Left colon (tissue), 2 donors: Measurements from ENCODE around the gene ZSCAN5A. TPM values are rescaled to one million over a fixed set of nuclear protein-coding genes. Genes with fewer than 3 reads are reported as not detected.
"Not testable (repeated sequence)": the region's sequence is repeated elsewhere in the genome, so short reads cannot be mapped to it uniquely, and the experiment has no call there.

Experiments
- ATAC-seq: fragments of 200-7000 bp; cut with Tn5 transposase; one replicate; pipeline ENCODE4 v1.9.1; 2020; ENCODE audit warnings: mild to moderate bottlenecking, moderate library complexity
- DNase-seq, 2 donors: peaks; one replicate each; pipeline ENCODE4 v3.0.0-alpha.2; 2020
- intact Hi-C, 2 donors: fragments of 100-400 bp; cut with DNase I in 1 of 2; cut with micrococcal nuclease in 1 of 2; formaldehyde crosslinking; loops; one replicate each; pipeline versions ENCODE4 v1.11.2 to v1.14.0; 2022; cut with DNase I, micrococcal nuclease
- total RNA-seq, 2 donors: library from RNA; stranded (reverse); fragmentation: NEBNext Ultra II Directional; extraction: Animal tissue kit (Norgen Biotek cat#: 25700); gene quantifications; one replicate each; pipeline ENCODE4 v1.2.1, GENCODE V29; 2021
- donor health status: DM: no; HTN: no; CAD: no.
- donor health status: DM: yes; HTN: yes; CAD: no.

The ZSCAN5A gene
- total RNA-seq, 2 donors from 2014 or later = 9.4 to 19.6 TPM

DNA sequence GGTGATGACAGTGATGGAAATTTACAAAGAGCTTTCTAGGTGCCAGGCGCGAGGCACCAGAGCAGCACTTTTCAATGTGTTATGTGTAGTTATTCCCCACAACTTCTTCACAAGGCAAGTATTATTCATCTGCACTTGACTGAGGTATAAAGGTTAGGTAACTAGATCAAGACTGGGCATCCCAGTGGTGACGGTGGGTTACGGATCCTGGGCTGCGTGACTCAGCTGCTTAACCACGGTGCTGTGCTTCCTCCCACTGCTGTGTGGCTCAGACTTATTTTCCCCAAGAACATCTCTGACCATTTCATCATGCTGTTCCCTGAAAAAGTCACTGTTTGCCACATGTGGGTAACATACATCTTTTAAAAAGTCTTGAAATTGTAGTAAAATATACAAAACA lies 22.8 kb downstream of the ZSCAN5A start:
- intact Hi-C loops = no loop called here
- ATAC-seq (no peak), DNase-seq (no peak)

DNA sequence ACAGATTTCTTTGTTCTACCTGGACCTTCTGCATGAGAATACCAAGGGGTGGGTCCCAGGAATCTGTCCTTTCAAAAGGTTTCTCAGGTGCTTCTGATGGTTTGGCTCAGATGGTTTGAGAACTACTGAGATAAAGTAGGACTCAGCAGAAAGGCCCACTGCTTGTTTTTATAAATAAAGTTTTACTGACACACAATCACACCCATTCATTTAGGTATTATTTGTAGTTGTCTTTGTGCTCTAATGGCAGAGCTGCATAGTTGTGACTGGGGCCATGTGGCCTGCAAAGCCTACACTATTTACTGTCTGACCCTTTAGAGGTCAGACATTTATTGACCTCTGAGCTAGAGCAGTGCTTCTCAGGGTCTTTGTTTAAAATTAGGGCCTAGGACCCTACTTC lies 24.5 kb downstream of the ZSCAN5A start:
- intact Hi-C loops = no loop called here
- DNase-seq = no peak
- ATAC-seq = no peak

DNA sequence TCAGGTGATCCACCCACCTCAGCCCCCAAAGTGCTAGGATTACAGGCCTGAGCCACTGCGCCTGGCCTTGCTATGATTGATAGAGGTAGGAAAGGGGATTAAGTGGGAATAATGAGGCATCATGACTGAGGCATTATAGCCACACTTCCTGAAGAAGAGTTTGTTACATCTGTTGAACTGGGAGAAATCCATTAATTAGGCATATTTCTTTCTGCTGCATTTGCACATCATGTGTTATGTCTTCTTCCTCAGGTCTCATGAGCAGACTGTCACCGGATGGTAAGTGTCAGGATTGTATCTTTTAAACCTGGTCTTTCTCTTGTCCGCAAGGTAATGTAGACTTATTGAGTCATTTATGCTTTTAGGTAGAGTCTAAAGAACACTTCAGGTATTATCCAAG lies 29.9 kb downstream of the ZSCAN5A start:
- DNase-seq = no peak

DNA sequence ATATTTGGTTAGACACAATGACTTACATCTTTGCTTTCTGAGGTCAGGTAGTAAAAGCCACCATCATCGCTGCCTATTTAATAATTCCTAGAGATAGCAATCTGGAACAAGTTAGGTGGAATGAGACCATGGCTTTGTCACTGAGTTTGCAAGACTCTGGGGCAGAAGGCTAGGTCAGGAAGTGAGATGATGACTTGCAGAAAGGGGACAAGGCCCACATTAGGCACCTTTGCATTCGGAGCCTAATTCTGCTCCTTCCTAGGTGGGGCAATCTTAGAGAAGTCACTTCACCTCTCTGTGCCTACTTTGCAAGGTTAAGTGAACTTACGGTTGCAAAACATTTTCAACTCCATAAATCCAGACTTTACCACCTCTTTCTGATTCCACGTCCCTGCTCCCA lies 31.8 kb downstream of the ZSCAN5A start:
- intact Hi-C loops = no loop called here
- no peak for DNase-seq
- ATAC-seq = no peak

More for the DNA sequence above, 29.9 kb downstream of the ZSCAN5A start:
- ATAC-seq = no peak
- intact Hi-C loops = no loop called here

DNA sequence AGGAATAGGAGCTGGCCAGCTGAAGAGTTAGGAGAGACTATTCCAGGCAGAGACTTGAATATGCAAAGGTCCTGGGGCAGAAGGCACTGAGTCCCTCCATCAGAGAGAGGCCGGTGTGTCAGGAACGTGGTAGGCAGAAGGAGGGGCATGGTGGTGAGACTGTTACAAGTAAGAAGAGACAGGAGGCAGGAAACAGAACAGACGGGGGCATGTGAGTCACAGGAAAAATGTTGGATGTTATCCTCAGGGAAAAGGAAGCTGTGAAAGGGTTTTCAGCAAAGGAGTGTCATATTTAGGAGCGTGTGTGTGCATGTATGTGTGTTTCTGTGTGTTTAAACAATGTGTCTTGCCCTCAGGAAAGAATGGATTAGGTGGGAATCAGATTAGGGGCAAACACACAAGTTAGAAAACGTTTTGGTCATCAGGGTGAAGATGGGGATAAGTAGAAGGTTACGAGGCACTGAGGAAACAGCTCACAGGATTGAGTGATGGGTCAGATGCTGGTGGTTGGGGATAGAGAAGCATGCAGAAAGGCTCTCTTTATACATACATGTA lies 41.0 kb downstream of the ZSCAN5A start:
- DNase-seq (no peak), ATAC-seq (no peak)
- intact Hi-C loops = no loop called here

DNA sequence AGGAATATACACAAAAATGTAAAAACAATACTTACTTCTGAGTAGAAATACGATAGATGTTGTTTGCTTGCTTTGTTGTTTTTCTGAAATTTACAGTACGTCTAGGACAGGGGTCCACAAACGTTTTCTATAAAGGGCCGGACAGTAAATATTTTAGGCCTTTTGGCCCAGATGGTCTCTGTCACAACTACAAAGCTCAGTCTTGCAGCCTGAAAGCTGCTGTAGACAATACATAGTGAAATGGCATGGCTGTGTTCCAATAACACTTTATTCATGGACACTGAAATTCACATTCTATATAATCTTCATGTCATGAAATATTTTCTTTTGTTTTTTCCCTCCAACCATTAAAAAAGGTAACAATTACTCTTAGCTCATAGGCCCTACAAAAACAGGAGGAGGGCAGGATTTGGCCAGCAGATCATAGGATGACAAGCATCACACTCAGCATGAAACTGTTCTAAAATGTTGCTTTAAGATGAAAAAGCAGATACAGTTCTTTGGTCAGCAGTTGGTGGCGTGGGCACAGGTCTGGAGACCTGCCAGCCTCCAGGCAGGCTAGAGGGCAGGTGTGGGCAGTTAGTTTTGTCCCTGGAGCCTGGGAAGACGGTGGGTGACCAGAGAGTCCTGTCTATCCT lies 42.4 kb downstream of the ZSCAN5A start, which contains the start of gene EDDM13:
TSS of gene EDDM13 (plus strand) at position 588 of the 638 bp plus-strand sequence. CDS start 87 bp downstream, outside the sequence.
- ATAC-seq (no peak), DNase-seq (no peak)
- intact Hi-C loops = no loop called here

DNA sequence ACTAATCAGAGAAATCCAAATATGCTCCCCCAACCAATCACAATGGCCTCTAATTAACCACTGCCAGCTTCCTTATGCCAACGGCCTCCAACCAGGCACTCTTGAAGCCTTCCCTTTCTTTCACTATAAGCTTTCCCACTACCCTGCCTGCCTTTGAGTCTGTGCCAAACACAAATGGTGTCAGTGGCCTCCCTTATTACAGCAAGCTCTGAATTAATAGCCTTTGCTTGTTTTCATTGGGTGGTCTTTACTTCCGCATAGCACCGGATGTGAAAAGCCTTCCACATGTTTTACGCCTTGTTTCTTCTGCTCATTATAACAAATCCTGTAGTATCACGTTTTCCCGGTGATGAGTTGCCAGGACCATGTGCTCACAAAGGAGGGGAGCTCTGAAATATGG lies 43.5 kb downstream of the ZSCAN5A start:
- ATAC-seq (no peak), DNase-seq (no peak)
- intact Hi-C loops = no loop called here

DNA sequence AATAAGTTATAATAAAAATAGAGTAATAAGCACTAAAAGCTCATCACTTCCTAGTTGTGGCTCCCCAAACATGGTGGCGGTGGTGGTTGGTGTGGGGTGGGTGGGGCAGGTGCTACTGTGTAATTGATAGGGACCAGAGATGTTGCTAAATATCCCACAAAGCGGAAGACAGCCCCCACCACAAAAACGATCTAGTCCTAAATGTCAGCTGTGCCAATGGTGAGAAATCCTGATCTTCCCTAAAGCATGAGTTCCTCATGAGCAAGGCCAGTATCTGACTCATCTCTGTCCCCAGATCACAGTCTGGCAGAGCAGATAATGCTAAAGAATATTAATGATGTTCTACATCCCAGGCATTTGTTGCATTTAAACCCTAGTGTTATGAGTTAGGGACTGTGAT lies 44.0 kb downstream of the ZSCAN5A start:
- no peak for ATAC-seq
- DNase-seq = no peak
- intact Hi-C loops = no loop called here

DNA sequence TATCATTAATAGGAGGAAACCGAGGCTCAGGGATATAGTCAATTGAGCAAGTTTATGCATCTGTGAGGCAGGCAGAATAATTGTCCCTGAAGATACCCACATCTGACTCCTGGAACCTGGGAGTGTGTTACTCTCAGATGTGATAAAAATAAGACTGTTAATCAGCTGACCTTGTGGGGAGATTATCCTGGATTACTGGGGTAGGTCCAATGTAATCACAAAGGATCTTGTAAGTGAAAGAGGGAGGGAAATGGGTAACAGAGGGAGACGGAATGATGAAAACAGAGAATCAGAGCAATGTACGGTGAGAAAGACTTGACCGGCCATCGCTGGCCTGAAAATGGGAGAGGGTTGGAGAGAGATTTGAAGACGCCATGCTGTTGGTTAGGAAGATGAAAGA lies 45.3 kb downstream of the ZSCAN5A start:
- no peak for ATAC-seq
- intact Hi-C loops = no loop called here

DNA sequence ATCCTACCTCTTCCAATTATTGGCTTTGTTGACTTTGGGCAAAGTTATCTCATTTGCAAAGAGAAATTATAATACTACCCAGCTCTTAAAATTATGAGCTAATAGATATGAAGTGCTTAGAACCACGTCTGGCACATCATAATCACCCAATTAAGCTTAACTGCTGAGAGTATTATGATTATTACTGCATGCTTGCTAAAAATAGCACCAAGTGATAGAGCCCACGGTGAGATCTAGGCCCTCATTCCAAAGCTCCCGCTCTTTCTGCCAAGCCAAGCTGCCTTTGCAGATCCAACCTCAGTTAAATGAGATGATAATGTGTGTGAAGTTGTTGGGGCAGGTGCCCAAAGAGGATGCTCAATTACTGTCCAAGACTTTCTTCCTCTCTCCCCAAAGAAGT lies 48.6 kb downstream of the ZSCAN5A start:
- ATAC-seq (no peak), DNase-seq (no peak)
- intact Hi-C loops = no loop called here

More for the DNA sequence above, 45.3 kb downstream of the ZSCAN5A start:
- no peak for DNase-seq

DNA sequence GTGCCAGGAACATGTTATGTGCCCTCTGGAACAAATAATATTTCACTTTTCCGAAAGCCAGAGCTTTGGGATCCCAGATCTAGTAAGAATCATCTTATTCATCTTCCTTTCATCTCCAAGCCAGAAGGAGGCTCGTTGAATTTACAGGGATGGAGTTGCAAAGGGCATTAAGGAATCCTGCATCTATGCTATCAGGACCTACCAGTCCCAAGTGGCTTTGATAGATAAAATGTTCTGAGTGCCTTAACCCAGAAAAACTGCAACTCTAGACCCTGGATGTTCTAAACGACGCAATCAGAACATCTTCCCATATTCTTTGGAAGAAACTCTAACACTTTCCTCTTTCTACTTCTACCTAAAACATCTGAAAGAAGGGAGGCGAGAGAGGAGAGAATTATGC lies 51.3 kb downstream of the ZSCAN5A start:
- DNase-seq (no peak), ATAC-seq (no peak)
- intact Hi-C loops = no loop called here

DNA sequence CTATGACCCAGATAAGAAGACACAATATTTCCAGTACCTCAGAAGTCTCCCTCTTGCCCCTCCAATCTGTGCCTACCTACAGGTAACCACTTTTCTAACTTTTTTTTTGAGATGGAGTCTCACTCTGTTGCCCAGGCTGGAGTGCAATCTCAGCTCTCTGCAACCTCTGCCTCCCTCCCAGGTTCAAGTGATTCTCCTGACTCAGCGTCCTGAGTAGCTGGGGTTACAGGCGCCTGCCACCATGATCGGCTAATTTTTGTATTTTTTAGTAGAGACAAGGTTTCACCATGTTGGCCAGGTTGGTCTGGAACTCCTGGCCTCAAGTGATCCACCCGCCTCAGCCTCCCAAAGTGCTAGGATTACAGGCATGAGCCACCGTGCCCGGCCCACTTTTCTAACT lies 52.7 kb downstream of the ZSCAN5A start:
- ATAC-seq, DNase-seq, intact Hi-C loops: not testable (repeated sequence)

DNA sequence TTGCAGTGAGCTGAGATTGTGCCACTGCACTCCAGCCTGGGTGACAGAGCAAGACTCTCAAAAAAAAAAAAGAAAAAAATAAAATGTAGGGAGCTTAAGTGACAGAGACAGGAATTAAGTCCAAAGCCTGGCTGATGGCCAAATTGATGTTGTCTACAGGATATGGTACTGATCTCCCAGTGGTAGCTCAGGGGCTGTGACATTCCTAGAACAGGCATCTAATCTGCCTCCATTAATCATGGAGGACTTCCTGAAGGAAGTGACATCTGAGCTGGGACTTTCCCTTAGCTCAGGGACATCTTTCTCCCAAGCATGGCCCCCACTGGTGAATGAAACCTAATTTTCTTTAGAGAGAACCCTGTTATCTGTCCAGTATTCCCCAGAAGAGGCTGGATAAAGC lies 53.5 kb downstream of the ZSCAN5A start:
- intact Hi-C loops = no loop called here
- no peak for ATAC-seq
- no peak for DNase-seq

DNA sequence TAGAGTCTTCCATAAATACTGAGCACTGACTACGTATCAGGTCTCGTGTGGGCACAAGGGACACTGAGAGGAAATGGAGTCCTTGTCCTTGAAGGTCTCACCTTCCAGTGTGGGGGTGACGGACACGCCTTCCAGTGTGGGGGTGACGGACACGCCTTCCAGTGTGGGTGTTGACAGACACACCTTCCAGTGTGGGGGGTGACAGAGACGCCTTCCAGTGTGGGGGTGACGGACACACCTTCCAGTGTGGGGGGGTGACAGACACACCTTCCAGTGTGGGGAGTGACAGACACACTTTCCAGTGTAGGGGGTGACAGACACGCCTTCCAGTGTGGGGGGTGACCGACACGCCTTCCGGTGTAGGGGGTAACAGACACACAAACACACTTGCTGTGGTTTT lies 56.4 kb downstream of the ZSCAN5A start:
- no peak for ATAC-seq
- intact Hi-C loops = no loop called here

DNA sequence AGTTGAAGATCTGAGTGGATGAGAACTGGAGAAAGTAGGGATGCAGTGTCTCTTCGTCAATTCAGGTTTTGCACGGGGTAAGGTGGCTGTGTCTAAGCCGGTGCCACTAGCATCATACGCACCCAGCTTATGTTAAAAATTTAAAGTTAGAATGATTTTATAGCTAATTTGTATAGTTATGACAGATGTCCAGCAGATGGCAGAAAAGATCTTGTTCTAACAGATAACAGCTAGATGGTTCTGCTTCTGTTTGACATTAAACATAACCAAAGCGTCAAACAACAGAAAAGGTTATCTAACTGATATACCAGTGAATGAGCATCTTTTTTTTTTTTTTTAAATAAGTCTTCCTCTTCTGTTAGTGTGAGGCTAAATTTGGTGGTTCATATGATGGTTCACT lies 60.9 kb downstream of the ZSCAN5A start:
- intact Hi-C loops = loop anchor here in 1 of 2 donors (5.0 kb wide), 2 partner anchors 79 to 99 kb away; no protein-coding TSS in a partner anchor
- DNase-seq = no peak
- ATAC-seq = peak; percentile 70

More for the DNA sequence above, 56.4 kb downstream of the ZSCAN5A start:
- no peak for DNase-seq

DNA sequence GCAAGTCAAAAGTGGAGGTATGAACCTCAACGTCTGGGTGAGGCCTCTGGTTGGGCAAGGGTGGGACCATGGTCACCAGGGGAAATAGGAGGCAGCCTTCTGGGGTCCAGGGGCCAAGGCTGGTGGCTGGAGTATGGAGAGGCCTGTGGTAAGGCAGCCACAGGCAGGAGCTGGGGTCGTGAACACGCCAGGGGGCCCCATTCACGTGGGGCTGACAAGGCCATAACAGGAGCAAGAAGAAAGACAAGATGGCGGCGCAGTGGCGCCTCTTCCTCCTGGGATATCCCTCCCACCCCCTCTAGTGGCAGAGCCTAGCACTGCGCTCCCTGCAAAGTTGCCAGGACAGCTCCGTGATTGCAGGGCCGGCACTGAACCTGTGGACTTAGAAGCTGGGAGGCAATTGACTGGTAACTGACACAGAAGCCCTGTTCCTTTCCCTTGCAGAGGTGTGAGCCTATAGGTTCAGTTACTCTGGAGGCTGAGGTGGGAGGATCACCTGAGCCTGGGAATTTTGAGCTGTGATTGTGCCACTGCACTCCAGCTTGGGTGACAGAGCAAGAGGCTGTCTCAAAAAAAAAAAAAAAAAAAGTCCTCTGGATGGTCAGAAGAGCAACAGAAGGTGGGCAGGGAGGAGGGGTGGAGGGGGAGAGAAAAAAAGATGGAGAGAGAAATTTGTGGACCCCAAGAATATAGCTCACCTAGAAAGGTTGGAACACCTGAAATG lies 61.8 kb downstream of the ZSCAN5A start:
- intact Hi-C loops = loop anchor here in 1 of 2 donors (5.0 kb wide), 2 partner anchors 79 to 99 kb away; no protein-coding TSS in a partner anchor
- DNase-seq (peak; percentile 68 to 85), ATAC-seq (peak; percentile 96)

DNA sequence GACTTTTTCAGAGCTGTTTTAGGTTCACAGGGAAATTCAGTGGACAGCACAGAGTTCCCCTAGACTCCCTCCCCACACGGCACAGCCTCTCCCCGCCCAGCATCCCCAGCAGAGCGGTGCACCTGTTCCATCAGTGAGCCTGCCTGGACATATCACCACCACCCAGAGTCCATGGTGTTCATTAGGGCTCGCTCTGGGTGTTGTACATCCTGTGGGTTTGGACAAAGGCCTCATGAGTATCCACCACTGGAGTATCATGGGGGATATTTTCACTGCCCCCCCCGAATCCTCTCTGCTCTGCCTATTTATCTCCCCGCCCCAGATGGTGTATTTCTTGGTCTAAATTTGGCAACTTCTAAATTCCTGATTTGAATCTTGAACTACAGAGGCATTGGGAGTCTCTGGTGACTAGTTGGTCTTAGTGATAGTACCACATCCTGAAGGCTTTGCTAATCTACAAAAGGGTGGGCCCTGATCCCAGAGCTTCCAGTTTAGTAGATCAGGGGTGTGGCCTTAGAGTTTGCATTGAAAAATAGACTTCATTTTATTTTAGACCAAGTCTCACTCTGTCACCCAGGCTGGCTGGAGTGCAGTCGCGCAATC lies 65.8 kb downstream of the ZSCAN5A start:
- intact Hi-C loops, ATAC-seq: not testable (repeated sequence)

DNA sequence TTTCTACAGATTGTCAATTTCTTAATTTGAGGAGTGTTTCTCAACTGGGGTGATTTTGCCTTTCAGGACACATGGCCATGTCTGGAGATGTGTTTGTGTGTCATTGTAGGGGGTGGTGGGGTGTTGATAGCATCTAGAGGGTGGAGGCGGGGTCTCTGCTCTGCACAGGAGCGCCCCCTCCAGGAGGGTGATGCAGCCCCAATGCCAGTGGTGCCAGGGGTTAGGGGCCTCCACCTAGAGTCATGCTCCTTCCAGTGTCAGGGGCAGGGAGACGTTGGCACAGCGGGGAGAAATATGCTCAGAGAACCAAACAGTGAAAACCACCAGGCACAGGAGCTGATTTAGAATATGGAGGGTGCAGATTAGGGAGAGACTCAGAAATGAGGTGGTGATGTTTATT lies 68.9 kb downstream of the ZSCAN5A start:
- ATAC-seq, intact Hi-C loops, DNase-seq: not testable (repeated sequence)

More for the DNA sequence above, 65.8 kb downstream of the ZSCAN5A start:
- not testable (repeated sequence) for DNase-seq

DNA sequence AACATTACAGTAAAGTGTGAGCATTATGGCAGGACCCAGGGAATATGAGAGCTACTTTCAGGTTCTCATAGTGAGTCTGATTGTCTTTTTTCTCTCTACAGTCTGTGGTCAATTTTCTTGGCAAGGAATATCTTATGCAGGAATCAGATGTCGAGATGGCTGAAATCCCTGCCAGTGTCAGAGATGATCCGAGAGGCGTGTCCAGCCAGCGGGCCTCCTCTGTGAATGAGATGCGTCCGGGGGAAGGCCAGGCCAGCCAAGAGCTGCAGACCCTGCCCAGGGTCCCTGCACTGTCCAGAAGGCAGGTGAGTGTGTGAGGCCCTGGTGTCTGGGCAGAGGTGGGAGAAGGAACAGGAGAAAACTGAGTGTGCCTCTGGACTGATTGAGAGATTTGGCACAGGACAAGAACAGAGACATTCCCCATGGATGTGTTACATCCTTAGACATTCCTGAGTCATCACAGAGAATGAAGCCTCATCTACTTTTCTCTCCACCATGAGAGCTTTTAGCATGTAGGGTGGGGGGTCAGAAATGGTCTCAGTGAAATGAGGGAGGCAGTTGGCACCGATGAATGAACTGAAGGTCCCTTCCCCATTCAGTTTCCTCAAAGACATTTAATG lies 69.4 kb downstream of the ZSCAN5A start:
- DNase-seq (no peak), ATAC-seq (no peak)
- intact Hi-C loops = no loop called here
